NCI-H2196 treated with DMSO at 0.1 percent for 48 hours (cell line): ENCODE data around the gene FGGY.
"Not testable (repeated sequence)": the region's sequence is repeated elsewhere in the genome, so short reads cannot be mapped to it uniquely, and the experiment has no call there.

Experiments
- DNase-seq: peaks from one replicate; lab custom pipeline; 2025; ENCODE audit not compliant: unreplicated experiment; lab: John Stamatoyannopoulos, UW

FGGY gene

GRCh38 chr1:59690171-59690930, 393.5 kb downstream of the FGGY start:
- no peak for DNase-seq

GRCh38 chr1:59691261-59691660, 394.4 kb downstream of the FGGY start:
- no peak for DNase-seq

- DNase-seq: no peak
Measured at GRCh38 chr1:59692591-59692990, 395.7 kb downstream of the FGGY start.

GRCh38 chr1:59693406-59693805, 396.5 kb downstream of the FGGY start:
- DNase-seq: no peak

GRCh38 chr1:59695252-59695651, 398.4 kb downstream of the FGGY start:
- DNase-seq: no peak

- DNase-seq: no peak
Measured at GRCh38 chr1:59696421-59697115, 399.7 kb downstream of the FGGY start.

- DNase-seq: no peak
Measured at GRCh38 chr1:59697150-59697800, 400.4 kb downstream of the FGGY start.

- DNase-seq: no peak
Measured at GRCh38 chr1:59698386-59698785, 401.5 kb downstream of the FGGY start.

GRCh38 chr1:59699227-59699847, 402.4 kb downstream of the FGGY start:
- DNase-seq: no peak

- DNase-seq: no peak
Measured at GRCh38 chr1:59701376-59701775, 404.5 kb downstream of the FGGY start.

- DNase-seq: no peak
Measured at GRCh38 chr1:59703226-59703917, 406.5 kb downstream of the FGGY start.

GRCh38 chr1:59703918-59704378, 407.1 kb downstream of the FGGY start:
- no peak for DNase-seq

- no peak for DNase-seq
Measured at GRCh38 chr1:59704716-59705115, 407.8 kb downstream of the FGGY start.

- DNase-seq: no peak
Measured at GRCh38 chr1:59705466-59706302, 408.8 kb downstream of the FGGY start.

- no peak for DNase-seq
Measured at GRCh38 chr1:59706303-59706599, 409.4 kb downstream of the FGGY start.

GRCh38 chr1:59707178-59707791, 410.4 kb downstream of the FGGY start:
- no peak for DNase-seq

GRCh38 chr1:59709333-59709732, 412.4 kb downstream of the FGGY start:
- DNase-seq: no peak

GRCh38 chr1:59710920-59711319, 414.0 kb downstream of the FGGY start:
- not testable (repeated sequence) for DNase-seq

- DNase-seq: no peak
Measured at GRCh38 chr1:59714219-59714618, 417.3 kb downstream of the FGGY start.

GRCh38 chr1:59714966-59715365, 418.1 kb downstream of the FGGY start:
- no peak for DNase-seq
